Ascending aorta (tissue), 2 donors: ENCODE data around the gene RAB23. TPM values are rescaled to one million over a fixed set of nuclear protein-coding genes. Genes with fewer than 3 reads are reported as not detected.
A peak's percentile ranks its signal among the peaks of the same experiment; 100 is the strongest.

Experiments used
- DNase-seq, 2 donors: peaks; one replicate each; pipeline ENCODE4 v3.0.0-alpha.2; 2019; ENCODE audit warnings: low spot score in 2 of 2
- H3K27ac ChIP-seq, 2 donors: fragments of 200-600 bp; sonication (generic); one replicate each; pipeline ENCODE4 v1.5.1; 2016 to 2017; ENCODE audit warnings: mild to moderate bottlenecking in 1 of 2
- H3K27me3 ChIP-seq: fragments of 200-600 bp; sonication (generic); one replicate; pipeline ENCODE4 v1.5.1; 2017
- H3K36me3 ChIP-seq, 2 donors: fragments of 200-600 bp; sonication (generic); one replicate each; pipeline ENCODE4 v1.5.1; 2016
- H3K4me1 ChIP-seq, 2 donors: fragments of 200-600 bp; sonication (generic); one replicate each; pipeline ENCODE4 v1.5.1; 2016 to 2017; ENCODE audit warnings: mild to moderate bottlenecking in 1 of 2
- H3K4me3 ChIP-seq, 2 donors: fragments of 200-600 bp; sonication (generic); one replicate each; pipeline ENCODE4 v1.5.1; 2016 to 2017; ENCODE audit warnings: mild to moderate bottlenecking in 1 of 2
- H3K9me3 ChIP-seq, 2 donors: fragments of 200-600 bp; sonication (generic); one replicate each; pipeline ENCODE4 v1.5.1; 2016
- intact Hi-C: fragments of 100-400 bp; cut with DNase I; formaldehyde crosslinking; loops from one replicate; pipeline ENCODE4 v1.15.1; 2023
- total RNA-seq: library from RNA; depleted of rRNA; stranded (reverse); fragments of >200 nt; gene quantifications from one replicate; pipeline ENCODE4 v1.1.0, GENCODE V29; 2016
- TF ChIP-seq, protein P1 (sequence below), 3 experiments: fragments of 200-600 bp in 2 of 3; fragments of 450-650 bp in 1 of 3; sonication (generic) in 2 of 3; IDR thresholded peaks; one replicate each; pipeline ENCODE4 v1.5.1; 2016 to 2019; ENCODE audit warnings: antibody characterized with exemption in 3 of 3, mild to moderate bottlenecking in 1 of 3, moderate library complexity in 1 of 3

RAB23 gene
- total RNA-seq, 1 donor from 2014 or later, result 19.9 TPM

DNA sequence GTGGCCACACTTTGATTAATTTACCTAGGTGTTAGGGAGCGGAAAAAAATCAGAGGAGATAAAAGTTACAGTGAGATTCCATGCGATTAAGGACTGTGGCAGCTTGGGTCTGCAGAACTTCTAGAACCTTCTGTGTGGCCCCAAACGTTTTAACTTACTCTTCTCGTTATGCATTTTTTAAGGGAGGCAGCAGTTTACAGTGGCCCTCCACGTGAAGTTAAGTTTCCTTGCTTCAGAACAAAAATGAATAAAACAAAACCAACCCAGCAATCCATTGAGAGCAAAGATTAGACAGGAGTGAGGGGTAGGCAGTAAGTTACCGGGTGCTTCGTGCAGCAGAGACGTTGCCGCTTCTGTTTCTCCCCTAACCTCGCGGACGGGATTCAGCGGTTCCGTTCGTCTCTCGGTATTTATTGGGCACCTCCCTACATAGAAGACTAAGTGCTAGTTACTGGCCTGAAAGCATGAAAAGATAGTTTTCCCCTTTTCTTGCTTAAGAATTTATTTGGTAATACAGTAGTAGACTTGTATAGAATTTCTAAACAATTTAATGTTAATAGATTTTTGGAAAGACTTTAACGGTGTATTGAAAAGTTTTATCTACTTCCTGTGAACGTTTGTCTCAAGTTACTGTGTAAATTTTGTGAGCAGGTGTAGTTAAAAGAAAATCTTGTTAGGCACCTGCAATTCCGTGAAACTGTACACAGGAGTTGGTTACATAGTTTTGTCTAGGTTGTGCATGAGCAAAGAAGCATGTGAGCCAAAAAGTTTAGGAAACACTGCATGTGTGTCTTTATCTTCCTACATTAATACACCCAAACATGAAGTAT lies 48.8 kb downstream of the RAB23 start:
- TF ChIP-seq, protein P1, sequence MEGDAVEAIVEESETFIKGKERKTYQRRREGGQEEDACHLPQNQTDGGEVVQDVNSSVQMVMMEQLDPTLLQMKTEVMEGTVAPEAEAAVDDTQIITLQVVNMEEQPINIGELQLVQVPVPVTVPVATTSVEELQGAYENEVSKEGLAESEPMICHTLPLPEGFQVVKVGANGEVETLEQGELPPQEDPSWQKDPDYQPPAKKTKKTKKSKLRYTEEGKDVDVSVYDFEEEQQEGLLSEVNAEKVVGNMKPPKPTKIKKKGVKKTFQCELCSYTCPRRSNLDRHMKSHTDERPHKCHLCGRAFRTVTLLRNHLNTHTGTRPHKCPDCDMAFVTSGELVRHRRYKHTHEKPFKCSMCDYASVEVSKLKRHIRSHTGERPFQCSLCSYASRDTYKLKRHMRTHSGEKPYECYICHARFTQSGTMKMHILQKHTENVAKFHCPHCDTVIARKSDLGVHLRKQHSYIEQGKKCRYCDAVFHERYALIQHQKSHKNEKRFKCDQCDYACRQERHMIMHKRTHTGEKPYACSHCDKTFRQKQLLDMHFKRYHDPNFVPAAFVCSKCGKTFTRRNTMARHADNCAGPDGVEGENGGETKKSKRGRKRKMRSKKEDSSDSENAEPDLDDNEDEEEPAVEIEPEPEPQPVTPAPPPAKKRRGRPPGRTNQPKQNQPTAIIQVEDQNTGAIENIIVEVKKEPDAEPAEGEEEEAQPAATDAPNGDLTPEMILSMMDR (IDR thresholded peaks at IDR 0.05), result no peak
- Histone ChIP-seq H3K4me1 (peaks cover 2 to 32% of the 10 kb centered on the region in 2 donors), H3K27me3 (no peaks in the 10 kb centered on the region), H3K9me3 (no peaks in the 10 kb centered on the region), H3K36me3 (no peaks in the 10 kb centered on the region), H3K4me3 (peak overlapping the region; percentile 72 to 79), H3K27ac (peak overlapping the region; percentile 91 to 95)
- DNase-seq, result no peak
- intact Hi-C loops, result loop anchor here (5.0 to 10.0 kb wide), 4 partner anchors 86 to 218 kb away; partner anchors contain the start of genes BEND6 and KIAA1586

DNA sequence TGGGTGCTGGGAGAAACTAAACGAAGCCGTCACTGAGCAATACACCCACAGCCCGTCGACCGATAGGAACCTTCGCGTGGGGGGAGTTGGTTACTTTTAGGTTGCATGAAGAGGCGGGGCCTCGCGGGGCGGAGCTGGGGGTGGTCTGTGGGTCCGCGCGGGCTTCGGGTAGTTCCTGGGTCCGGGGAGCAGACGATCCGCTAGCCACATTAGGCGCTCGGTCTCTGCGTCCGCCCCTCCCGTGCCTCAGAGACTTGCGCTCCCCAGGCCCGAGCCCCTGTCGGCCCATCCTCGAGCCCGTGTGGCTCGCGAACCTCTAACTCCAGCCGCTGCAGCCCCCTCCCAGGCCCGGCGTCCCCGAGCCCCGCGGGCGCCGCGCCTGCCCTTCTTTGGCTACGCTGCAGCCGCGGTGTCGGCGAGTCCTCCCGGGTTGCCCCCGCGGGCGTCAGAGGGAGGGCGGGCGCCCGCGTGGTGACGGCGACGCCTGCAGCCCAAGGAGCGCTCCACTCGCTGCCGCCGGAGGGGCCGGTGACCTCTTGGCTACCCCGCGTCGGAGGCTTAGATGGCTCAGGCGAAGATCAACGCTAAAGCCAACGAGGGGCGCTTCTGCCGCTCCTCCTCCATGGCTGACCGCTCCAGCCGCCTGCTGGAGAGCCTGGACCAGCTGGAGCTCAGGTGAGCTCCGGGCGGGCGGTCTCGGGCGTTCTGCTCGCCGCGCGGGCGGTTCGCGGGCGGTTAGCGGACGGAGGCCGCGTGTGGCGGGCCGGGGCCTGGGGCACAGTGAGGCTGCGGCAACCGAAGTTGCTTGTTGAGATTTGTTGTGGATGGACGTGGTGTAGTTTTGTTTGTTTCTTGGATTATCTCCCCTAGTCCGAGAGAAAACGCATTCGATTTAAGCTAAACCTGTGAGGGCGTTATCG lies 49.7 kb downstream of the RAB23 start, which contains the start of gene BAG2:
Gene BAG2, plus strand, starts transcription at position 191 of the 920 bp plus-strand sequence. Its CDS starts 372 bp downstream, at position 563.
- no peaks in the 10 kb centered on the region for H3K36me3 ChIP-seq
- TF ChIP-seq, protein P1 (IDR thresholded peaks at IDR 0.05), result peak; percentile 9 to 26 (median 22)
- intact Hi-C loops, result loop anchor here (1.0 to 10.0 kb wide), 6 partner anchors 50 to 218 kb away; partner anchors contain the start of genes BEND6, KIAA1586 and RAB23
- peak within 1 kb of the TSS; percentile 72 to 79 for H3K4me3 ChIP-seq
- DNase-seq, result peak; percentile 78 to 96
- H3K9me3 ChIP-seq, result no peaks in the 10 kb centered on the region
- H3K4me1 ChIP-seq, result peaks cover 0 to 28% of the 10 kb centered on the region in 2 donors
- peak within 1 kb of the TSS; percentile 91 to 95 for H3K27ac ChIP-seq
- no peaks in the 10 kb centered on the region for H3K27me3 ChIP-seq

DNA sequence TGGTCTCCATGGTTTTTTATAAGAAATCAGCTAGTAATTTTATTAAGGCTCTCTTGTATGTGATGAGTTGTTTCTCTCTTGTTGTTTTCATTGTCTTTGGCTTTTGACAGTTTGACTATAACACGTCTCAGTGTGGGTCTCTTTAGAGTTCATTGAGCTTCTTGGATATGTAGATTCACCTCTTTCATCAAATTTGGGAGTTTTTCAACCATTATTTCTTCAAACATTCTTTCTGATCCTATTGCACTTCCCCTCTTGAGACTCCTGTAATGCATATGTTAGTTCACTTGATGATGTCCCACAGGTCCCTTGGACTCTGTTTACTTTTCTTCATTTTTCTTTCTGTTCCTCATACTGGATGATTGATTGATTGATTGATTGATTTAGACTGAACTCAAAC lies 57.0 kb downstream of the RAB23 start:
- H3K36me3 ChIP-seq, result peaks cover 12 to 45% of the 10 kb centered on the region in 2 donors
- no peak overlapping the region for H3K4me3 ChIP-seq
- H3K27me3 ChIP-seq, result no peaks in the 10 kb centered on the region
- H3K4me1 ChIP-seq, result no peaks in the 10 kb centered on the region
- H3K9me3 ChIP-seq, result peaks cover 0 to 18% of the 10 kb centered on the region in 2 donors
- intact Hi-C loops, result no loop called here
- no peak for DNase-seq
- H3K27ac ChIP-seq, result no peak overlapping the region
- TF ChIP-seq, protein P1 (IDR thresholded peaks at IDR 0.05), result no peak

DNA sequence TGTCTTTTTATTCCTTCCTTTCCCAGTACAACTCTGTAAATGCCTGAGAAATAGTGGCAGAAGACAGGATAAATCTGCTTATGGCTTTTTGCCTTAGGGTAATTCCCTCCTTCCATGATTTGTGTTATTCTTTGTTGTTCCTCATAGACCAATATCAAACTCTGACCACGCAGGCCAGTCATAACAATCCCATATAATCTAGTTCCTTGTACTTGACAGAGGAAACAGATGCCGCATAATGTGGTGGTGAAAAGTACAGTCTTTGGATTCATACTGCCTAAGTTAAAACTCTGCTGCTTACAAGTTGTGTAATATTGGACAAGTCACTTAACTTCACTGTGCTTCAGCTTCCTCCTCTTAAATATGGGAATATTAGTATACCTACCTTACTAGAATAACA lies 58.2 kb downstream of the RAB23 start:
- no peak overlapping the region for H3K4me3 ChIP-seq
- no peak for DNase-seq
- TF ChIP-seq, protein P1 (IDR thresholded peaks at IDR 0.05), result no peak
- H3K9me3 ChIP-seq, result peaks cover 0 to 18% of the 10 kb centered on the region in 2 donors
- intact Hi-C loops, result no loop called here
- no peaks in the 10 kb centered on the region for H3K27me3 ChIP-seq
- H3K4me1 ChIP-seq, result no peaks in the 10 kb centered on the region
- no peak overlapping the region for H3K27ac ChIP-seq
- peaks cover 12 to 45% of the 10 kb centered on the region in 2 donors for H3K36me3 ChIP-seq

DNA sequence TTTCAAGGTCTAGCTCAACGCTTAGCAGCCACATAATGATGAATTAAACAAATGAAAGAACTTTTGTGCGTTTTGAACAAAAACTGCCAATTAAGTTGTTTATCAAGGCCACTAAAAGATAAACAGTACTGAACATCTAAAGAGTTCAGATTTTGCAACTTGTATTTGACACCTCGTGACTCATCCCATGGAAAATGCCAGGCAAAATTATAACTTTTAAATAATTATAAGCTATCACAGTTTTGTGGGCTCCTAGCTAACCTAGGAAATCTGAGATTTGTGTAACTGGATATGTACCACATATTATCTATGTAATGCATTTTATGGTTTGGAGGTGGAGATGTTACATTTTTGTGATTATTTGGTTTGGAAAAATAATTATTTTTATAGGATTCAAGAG lies 59.6 kb downstream of the RAB23 start:
- TF ChIP-seq, protein P1 (IDR thresholded peaks at IDR 0.05), result no peak
- H3K4me1 ChIP-seq, result no peaks in the 10 kb centered on the region
- no peak overlapping the region for H3K27ac ChIP-seq
- H3K27me3 ChIP-seq, result no peaks in the 10 kb centered on the region
- H3K9me3 ChIP-seq, result peaks cover 0 to 18% of the 10 kb centered on the region in 2 donors
- intact Hi-C loops, result no loop called here
- peaks cover 12 to 54% of the 10 kb centered on the region in 2 donors for H3K36me3 ChIP-seq
- DNase-seq, result no peak
- H3K4me3 ChIP-seq, result no peak overlapping the region
